ENCODE data around the gene GPSM3. TPM values are rescaled to one million over a fixed set of nuclear protein-coding genes. Genes with fewer than 3 reads are reported as not detected.
"Not testable (repeated sequence)": the region's sequence is repeated elsewhere in the genome, so short reads cannot be mapped to it uniquely, and the experiment has no call there.

The GPSM3 gene, protein sequence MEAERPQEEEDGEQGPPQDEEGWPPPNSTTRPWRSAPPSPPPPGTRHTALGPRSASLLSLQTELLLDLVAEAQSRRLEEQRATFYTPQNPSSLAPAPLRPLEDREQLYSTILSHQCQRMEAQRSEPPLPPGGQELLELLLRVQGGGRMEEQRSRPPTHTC
- 1.3 and 2.4 TPM in 2 replicates for polyA plus RNA-seq (2014; cell fraction: cytosol; rRNA removed)
- polyA plus RNA-seq (2014; cell fraction: nucleus; rRNA removed): 0.44 and 2.2 TPM in 2 replicates

DNA sequence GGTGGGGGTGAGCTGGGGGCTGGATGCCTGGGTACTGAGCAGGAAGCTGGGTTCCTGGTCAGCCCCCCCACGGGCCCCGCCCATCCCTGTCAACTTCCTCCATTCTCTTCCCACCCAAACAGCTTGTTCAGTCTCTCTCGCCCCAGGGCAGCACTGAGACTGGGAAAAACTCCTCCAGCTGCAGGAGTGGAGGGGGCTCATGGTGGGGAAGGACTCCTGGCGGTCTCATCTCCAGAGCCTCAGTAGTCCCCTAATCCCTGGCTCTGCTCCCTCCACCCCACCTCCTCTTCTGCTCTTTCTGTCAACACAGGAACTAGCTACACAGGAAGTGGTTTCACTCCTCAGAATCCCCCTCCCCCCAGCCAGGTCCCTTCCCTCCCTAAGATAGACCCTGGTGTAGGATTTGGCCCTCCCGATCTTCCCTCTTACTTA is at the start of gene GPSM3:
GPSM3 (minus strand) TSS at position 36 of the 432 bp plus-strand sequence. CDS start 130 bp downstream, outside the sequence.
- no peak for DNase-seq (ENCODE audit: low spot score)

DNA sequence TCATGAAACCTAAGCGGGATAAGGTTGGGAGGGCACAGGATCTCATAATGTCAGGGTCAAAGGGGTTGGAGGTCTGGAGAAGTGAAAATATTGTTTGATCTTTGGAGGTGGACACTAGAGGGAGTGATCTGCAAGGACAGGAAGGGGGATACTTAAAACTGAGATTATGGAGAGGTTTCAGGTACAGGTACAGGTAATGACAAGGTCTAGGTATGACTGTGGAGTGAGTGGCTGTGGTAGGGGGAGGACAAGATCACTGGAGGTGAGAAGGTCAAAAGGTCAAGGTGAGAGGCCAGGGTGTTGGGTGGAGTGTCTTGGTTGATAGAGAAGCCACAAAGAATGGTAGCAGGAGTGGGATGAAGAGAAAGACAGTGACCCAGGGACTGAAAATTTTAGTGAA is 48.2 kb upstream of the GPSM3 start:
- DNase-seq (ENCODE audit: low spot score): no peak

DNA sequence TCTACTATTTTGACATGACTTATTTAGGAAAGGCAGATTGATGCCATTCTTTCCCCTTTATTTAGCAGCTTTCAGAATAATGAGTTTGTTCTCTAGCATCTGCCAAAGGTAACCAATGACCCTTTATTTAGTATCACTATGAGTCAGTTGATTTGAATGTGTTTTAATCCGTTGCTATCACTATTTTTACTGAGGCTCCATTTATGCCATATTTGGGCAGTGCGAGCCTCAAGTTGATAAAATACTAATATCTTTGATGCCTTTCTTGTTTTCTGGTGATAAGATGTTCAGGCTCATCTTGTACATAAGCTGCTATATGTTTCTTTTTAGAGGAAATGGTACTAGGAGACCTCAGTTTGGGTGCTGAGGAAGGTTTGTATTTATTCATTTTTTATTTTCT is 47.0 kb upstream of the GPSM3 start:
- DNase-seq (ENCODE audit: low spot score): no peak

DNA sequence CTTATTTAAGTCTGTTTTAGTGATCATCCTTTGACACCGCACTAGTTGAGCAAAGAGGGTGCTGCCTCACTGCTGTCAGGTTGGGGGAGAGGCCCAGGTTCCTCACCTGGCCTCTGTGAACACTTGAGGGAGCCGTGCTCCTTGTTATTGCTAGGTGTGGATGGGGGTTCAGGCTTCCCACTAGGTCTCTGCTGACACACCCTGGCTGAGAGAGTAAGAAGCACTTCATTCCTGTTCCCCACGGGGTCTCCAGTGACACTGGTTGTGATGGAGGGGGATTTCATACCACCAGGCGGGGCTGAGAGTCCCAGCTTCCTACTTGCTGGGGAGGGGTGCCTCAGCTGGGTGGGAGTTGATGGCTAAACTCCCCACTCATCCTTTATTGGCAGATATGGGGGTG is 42.5 kb upstream of the GPSM3 start:
- no peak for DNase-seq (ENCODE audit: low spot score)

DNA sequence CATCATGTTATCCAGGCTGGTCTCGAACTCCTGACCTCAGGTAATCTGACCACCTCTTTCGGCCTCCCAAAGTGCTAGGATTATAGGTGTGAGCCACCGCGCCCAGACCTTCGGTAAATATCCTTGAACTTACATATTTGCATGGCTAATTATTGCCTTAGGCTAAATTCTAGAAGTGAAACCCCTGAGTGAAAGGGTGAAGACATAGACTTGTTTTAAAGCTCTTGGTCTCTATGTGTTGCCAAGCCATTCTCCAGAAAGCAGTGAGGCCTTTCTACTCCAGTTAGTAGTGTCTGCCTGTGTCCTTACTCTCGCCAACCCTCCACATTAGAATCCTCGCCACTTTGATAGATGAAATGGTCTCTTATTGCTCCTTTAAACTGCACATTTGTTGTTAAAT is 34.0 kb upstream of the GPSM3 start:
- DNase-seq (ENCODE audit: low spot score): no peak

DNA sequence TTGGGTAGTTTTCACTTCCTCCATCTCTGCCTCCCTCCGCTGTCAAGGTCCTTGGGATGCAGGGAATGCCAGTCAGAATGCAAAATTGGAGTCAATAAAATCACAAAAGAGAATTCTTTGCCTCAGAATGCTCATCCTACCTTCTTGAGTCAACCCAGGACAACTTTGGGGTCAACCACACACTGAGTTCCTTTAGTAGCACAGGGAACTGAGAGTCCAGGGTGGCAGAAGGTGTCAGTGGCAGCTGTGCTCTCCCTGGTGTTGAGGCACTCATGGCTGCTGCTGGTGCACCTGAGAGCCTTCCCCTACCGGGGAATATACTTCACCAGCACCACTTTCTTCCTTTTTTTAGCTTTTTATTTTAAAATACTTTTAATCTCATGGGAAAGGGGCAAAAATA is 32.3 kb upstream of the GPSM3 start:
- no peak for DNase-seq (ENCODE audit: low spot score)

DNA sequence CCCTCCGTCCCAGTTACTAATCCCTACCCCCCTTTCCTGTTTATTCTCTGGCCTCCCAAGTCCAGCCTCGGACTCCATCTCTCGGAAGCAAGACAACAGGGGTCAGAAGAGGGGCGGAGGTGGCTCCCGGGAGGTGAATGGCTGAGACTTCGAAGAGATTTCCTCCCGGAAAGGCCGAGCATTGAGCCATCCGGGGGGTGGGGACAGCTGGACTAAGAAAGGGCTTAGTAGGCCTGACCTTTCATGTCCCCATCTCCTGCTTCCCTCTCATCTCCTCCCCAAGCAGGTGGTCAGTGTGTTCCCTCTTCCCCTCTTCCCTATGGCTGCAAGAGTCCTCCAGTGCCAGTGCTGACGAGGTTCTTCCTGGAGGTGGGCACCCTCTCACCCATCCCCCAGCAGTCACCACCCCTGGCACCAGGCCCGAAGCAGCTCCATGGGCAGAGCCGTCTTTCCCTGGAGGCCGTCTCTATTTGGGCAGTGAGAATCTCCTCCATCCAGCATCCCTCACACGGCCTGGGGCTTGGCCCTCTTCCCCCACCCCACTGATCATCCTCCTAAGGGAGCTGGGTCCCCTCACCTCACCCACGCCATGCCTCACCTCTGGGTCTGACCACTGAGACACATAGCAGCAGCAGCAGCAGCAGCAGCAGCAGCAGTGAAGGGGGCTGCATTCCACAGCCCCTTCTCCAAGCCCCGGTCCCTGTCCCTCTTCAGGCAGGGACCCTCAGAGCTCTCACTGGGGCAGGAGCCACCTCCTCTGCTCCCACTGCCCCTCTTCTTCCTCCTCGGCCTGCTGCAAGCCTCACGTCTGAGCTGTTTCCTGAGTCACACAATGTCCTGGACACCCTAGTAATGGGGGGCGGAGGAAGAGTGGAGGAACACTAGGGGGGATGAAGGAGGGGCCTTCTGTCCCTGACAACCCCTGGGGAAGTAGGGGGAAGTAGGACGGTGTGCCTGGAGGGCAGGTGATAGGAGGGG is 31.1 kb upstream of the GPSM3 start, which contains the start of gene NOTCH4:
NOTCH4 (minus strand) TSS at position 810 of the 978 bp plus-strand sequence; CDS start at position 671, 139 bp downstream.
- DNase-seq (ENCODE audit: low spot score): no peak

DNA sequence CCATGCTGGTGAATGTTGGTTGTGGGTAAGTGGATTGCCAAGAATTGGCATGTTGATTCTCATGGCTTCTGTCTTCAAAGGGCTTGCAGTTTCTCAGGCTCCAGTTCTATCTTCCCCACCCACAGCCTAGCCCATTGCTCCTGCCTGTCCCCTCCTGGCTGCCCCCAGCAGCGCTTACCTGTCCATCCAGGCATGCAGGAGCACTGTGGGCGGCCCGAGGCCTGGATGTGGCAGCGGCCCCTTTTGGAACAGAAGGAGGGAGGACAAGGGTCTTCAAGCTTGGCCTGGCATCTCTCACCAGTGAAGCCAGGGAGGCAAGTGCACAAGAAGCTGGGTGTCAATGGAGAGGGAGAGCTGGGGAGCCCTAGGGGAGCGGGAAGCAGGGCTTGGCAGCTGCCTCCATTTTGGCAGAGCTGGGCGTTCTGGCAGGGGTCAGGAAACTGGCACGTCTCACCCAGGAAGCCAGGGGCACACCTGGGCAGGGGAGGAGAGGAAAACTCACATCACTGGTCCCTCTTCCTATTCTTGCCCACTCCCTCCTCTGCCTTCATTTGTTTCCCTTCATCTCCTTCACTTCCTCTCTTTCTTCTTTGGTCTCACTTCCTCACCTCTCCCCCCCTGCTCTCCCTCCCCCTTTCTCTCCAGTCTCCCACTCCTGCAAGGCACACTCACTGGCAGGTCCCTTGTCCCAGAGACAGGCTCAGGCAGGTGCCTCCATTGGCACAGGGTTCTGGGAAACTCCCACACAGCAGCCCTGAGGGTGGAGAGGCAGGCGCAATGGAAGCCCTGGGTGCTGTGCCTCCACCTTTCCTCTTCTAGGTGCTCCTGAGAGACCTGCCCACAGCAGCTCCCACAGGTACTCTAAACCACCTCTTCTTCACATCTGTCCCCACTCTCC is 30.1 kb upstream of the GPSM3 start:
- DNase-seq (ENCODE audit: low spot score): no peak

DNA sequence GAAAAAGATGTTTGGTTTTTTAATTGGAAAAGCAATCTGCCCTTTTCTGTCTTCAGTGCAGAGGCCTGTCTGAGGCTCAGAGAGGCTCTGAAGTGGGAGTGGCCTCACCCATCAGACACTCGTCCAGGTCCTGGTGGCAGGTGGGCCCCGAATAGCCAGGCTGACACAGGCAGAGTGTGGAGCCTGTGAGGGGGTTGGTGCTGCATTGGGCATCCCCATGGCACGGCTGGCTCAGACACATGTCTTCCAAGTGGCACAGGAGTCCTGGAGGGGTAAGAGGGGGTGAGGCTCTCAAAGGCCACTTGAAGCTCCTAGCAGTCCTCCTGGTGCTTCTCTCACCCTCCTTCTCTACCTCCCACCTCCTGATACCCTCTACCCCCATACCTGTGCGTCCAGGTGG is 27.6 kb upstream of the GPSM3 start:
- DNase-seq (ENCODE audit: low spot score): no peak

DNA sequence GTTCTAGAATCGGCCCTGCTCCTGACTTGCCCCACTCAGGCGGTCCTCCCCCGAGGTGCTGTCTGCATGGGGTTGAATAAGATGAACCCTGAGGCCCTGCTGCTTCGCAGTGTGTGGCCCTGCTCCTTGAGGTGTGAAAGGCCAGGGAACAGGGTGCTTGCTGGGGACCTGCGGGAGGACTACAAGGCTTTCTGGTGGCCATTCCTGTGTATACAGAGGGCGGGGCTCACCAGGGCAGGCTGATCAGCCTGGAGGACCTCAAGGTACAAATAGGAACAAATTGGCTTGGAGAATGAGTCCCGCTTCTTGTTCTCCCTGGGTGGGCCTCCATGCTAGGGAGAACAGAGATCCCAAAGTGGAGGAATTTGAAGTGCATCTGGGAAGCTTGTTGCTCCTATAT is 25.7 kb upstream of the GPSM3 start:
- no peak for DNase-seq (ENCODE audit: low spot score)

DNA sequence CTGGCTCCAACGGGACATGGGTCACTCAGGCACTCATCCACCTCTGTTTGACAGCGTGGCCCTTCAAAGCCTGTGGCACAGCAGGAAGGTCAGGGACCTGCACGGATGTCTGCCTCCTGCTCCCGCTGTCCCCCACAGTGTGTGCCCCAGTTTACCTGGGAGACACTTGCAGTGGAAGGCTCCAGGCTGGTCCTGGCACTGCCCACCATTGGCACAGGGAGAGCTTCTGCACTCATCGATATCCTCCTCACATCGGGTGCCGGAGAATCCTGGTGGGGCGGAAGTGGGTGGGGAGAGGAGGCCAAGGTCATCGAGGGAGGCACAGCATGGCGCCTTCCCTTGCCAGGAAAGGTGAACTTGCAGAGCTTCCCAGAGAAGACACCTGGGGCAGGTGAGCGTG is 24.6 kb upstream of the GPSM3 start:
- no peak for DNase-seq (ENCODE audit: low spot score)

DNA sequence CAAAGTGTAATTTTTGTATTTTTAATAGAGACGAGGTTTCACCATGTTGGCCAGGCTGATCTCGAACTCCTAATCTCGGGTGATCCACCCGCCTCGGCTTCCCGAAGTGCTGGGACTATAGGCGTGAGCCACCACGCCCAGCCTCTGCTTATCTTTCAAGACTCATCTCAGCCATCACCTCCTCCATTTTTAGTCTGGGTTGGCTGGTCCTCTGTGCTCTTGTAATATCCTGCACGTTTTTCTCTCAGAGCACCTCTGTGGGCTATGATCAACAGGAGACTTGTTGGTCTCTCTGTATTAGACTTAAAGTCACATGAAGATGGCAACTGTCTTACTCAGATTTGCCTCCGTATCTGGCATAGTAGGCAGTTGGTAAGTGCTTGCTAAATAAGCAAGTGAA is 23.8 kb upstream of the GPSM3 start:
- no peak for DNase-seq (ENCODE audit: low spot score)

DNA sequence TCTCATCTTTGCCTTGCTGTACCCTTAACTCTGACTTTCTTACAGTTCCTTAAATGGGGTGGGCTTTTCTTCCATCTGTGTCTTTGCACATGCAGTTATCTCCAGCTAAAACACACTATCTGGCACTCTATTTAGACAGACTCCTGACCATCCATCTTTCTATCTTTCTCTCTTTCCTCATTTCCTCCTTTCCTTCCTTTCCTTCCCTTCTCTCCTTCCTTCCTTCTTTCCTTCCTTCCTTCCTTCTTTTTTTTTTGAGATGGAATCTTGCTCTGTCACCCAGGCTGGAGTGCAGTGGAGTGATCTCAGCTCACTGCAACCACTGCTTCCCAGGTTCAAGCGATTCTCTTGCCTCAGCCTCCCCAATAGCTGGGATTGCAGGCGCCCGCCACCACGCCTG is 23.2 kb upstream of the GPSM3 start:
- no peak for DNase-seq (ENCODE audit: low spot score)

DNA sequence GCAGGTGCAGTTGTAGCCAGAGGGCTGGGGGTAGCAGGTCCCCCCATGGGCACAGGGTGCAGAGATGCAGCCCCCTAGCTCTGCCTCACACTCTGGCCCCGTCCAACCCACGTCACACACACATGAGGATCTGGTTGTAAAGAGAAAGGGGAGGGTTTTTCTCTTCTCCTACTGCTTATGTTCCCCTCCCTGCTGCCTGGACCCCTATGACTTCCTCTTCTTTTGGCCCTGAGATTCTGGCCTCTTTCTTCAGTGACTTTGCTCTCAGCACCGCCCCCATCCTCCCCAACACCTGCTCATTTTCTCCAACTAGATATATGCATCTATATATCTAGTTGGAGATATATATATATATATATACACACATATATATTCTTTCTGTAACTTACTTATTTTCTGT is 21.7 kb upstream of the GPSM3 start:
- DNase-seq (ENCODE audit: low spot score): no peak

DNA sequence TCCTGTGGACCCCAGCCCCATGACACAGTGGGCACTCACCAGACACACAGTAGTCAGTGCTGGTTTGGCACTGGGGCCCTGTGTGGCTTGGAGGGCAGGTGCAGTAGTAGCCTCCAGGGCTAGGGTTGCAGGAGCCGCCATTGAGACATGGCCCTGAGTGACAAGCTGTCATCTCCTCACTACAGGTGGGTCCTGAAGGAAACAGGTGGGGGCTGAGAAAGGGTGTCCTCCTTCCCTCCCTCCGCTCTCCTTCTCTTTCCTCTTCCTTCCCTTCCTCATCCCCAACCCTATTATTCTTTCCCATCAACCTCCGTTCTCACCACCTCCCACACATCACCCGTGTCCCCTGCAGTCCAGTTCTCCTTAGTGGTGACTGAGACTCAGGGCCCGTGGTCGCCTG is 21.2 kb upstream of the GPSM3 start:
- DNase-seq (ENCODE audit: low spot score): no peak

DNA sequence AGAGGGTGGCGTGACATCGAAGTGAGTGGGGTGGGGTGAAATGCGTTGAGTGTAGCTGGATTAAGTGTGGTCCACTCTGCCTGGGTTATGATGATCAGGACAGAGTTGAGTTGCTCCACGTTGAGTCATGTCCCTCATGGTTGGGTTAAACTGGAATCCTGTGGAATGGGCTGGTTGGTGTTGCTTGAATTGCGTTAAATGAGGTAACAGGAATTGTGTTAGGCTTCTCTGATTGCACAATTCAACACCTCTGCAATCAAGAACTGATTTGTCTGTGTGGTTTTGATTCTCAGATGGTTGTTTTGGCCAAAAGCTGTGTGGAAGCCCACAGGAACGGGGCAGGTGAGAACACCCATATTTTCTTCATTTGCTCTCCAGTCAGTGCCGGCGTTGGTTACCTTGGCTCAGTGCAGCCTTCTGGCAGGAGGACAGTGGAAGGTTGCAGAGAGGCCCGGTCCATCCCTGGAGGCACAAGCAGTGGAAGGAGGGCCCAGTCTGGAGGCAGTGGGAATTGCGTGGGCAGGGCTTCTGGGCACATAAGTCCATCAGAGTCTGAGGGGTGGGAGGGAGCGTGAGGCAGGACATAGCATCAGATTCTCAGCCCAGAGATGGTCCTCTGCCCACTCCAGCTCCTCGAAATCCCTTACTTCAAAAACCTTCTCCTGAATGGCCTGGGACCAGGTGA is 19.8 kb upstream of the GPSM3 start:
- DNase-seq (ENCODE audit: low spot score): no peak

DNA sequence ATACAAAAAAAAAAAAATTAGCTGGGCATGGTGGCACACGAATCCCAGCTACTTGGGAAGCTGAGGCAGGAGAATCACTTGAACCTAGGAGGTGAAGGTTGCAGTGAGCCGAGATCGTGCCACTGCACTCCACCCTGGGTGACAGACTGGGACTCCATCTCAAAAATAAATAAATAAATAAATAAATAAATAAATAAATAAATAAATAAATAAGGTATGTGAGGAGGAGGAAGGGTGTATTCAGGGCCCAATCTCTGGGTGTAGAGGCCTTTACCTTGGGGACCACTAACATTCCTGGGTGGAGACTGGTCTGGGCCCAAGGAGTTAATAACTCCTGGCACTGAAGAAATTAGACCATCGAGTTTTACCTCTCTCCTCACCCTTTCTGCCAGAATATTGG is 19.0 kb upstream of the GPSM3 start:
- not testable (repeated sequence) for DNase-seq (ENCODE audit: low spot score)

DNA sequence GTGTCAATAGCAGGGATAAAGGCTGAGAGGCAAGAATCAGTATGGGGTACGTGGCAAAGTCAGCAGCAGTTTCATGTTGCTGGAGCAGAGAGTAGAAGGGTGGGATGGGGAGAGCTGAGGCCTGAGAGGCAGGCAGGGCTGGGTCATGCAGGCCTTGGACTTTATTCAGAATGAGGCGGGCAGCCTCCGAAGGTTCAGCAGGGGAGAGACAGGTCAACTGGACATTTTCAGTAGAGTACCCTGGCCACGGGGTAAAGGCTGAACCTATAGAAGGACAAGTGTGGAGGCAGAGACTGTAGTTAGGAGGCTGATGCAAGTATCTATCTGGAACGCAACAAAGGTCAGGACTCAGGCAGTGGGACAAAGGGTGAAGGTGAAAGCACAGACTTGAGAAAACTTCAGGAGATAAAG is 17.8 kb upstream of the GPSM3 start:
- DNase-seq (ENCODE audit: low spot score): no peak

DNA sequence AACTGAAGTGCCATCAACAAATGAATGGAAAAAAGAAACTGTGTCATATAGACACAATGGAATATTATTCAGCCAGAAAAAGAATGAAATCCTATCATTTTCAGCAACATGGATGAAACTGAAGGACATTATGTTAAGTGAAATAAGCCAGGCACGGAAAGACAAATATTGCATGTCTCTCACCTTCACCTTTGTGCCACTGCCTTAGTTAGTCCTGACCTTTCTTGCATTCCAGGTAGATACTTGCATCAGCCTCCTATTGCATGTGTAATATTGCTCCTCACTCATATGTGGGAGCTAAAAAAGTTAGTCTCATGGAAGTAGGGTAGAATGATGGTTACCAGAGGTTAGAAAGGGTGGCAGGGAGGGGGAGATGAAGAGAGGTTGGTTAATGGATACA is 16.6 kb upstream of the GPSM3 start:
- no peak for DNase-seq (ENCODE audit: low spot score)

DNA sequence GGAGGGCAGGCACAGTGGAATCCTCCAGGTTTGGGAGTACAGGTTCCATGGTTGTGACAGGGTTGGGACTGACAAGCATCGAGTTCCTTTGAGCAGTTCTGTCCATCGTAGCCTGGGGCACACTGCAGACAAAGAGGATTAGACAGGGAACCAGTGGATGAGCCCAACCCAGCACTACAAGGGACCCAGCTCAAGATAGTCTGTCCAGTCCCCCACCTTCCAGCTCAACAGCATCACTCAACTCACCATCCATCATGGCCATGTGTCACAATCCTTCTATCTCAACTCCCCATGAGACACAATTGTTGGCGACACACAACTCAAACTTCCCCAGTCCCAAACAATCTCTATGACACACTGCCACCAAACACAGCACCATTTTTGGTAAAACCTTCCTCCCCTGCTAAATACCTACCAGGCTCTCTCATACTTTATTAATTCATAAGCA is 11.8 kb upstream of the GPSM3 start:
- no peak for DNase-seq (ENCODE audit: low spot score)

Data from SK-N-DZ (cell line).